Bronchial epithelial cell (primary cell): Measurements from ENCODE around the gene RAD51AP2. TPM values are rescaled to one million over a fixed set of nuclear protein-coding genes. Genes with fewer than 3 reads are reported as not detected.

Experiments used
- DNase-seq: peaks from one replicate; pipeline ENCODE4 v3.0.0-alpha.2; 2010; ENCODE audit warnings: low read depth
- FAIRE-seq: peaks from 2 replicates; lab custom pipeline; 2011; peaks lifted over from hg19 to GRCh38; lab: Jason Lieb, UNC
- H3K27me3 ChIP-seq: 2 replicates; pipeline ENCODE4 v1.5.1; 2011; ENCODE audit warnings: low read length; ENCODE audit not compliant: control insufficient read depth, insufficient read depth
- H3K36me3 ChIP-seq: 2 replicates; pipeline ENCODE4 v1.5.1; 2011; ENCODE audit warnings: low read length; ENCODE audit not compliant: control insufficient read depth, insufficient read depth
- H3K4me3 ChIP-seq: 2 replicates; pipeline ENCODE4 v1.5.1; 2011; ENCODE audit warnings: mild to moderate bottlenecking, low read depth, low read length, control low read depth
- total RNA-seq: library from RNA; depleted of rRNA; stranded (reverse); fragments of >200 nt; gene quantifications from 2 replicates; pipeline ENCODE4 v1.2.1, GENCODE V29; 2014
- TF ChIP-seq, protein P1 (sequence below): IDR thresholded peaks from 2 replicates; pipeline ENCODE4 v1.5.1; 2011; ENCODE audit warnings: mild to moderate bottlenecking, moderate library complexity, low read length, control low read depth, inconsistent platforms; ENCODE audit not compliant: insufficient read depth, severe bottlenecking

RAD51AP2 gene
- total RNA-seq, 1 donor from 2014 or later = not detected

DNA sequence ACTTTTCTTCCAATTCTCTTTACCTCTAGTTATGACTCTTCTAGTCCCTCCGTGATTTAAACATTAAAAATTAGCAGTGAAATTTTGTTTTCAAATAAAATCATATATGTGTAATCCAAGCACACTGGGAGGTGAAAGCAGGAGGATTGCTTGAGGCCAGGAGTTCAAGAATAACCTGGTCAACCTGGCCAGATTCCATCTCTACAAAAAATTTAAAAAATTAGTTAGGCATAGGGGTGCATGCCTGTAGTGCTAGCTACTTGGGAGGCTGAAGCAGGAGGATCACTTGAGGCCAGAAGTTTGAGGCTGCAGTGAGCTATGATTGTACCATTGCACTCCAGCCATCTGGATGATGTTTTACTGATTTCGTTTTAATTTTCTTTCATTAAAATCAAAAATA, 15.3 kb upstream of the RAD51AP2 start:
- TF ChIP-seq, protein P1, sequence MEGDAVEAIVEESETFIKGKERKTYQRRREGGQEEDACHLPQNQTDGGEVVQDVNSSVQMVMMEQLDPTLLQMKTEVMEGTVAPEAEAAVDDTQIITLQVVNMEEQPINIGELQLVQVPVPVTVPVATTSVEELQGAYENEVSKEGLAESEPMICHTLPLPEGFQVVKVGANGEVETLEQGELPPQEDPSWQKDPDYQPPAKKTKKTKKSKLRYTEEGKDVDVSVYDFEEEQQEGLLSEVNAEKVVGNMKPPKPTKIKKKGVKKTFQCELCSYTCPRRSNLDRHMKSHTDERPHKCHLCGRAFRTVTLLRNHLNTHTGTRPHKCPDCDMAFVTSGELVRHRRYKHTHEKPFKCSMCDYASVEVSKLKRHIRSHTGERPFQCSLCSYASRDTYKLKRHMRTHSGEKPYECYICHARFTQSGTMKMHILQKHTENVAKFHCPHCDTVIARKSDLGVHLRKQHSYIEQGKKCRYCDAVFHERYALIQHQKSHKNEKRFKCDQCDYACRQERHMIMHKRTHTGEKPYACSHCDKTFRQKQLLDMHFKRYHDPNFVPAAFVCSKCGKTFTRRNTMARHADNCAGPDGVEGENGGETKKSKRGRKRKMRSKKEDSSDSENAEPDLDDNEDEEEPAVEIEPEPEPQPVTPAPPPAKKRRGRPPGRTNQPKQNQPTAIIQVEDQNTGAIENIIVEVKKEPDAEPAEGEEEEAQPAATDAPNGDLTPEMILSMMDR = no peak
- FAIRE-seq (no peak), DNase-seq (no peak)
- no peaks in the 10 kb centered on the region for H3K36me3 ChIP-seq
- H3K4me3 ChIP-seq = no peak overlapping the region
- no peaks in the 10 kb centered on the region for H3K27me3 ChIP-seq

DNA sequence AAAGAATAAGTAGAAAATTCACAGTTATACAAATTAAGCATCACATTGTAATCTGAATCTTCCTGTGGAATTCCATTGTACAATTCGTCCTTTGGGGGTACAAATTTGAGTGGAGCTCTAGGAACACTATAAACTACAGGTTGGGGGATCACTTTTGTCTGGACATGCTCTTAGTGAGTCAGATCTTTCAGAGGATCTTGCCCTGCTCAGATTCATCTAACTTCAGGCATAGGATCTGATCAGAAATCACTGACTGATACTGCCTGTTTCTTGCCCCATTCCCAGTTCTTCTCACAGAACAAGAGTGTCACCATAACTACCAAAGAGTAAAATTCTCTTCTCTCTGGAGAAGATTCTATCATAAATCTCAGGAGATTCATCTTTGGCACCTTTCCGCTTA, 11.5 kb upstream of the RAD51AP2 start:
- FAIRE-seq (no peak), DNase-seq (peak; percentile 76)
- TF ChIP-seq, protein P1 = no peak
- Histone ChIP-seq H3K36me3 (no peaks in the 10 kb centered on the region), H3K4me3 (no peak overlapping the region), H3K27me3 (no peaks in the 10 kb centered on the region)

DNA sequence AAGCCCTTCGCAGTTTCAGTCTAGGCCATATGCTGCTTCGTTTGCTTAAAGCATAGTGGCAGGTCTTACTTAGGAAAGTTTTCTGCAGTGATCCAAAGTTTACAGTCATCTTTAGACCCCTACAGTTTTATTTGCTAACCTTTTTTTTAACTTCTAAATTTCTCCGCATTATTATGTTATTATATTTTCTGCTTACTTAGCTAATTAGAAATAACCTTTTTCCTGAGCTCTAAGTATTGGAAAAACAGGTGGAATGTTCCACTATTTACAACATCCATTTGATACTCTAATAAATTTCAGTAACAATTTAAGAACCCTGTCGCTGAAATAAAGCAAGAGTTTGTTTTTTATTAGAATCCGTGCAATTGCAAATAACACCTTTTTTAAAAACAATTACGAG, 4.1 kb upstream of the RAD51AP2 start:
- Histone ChIP-seq H3K4me3 (no peak overlapping the region), H3K27me3 (no peaks in the 10 kb centered on the region), H3K36me3 (no peaks in the 10 kb centered on the region)
- FAIRE-seq (no peak), DNase-seq (no peak)
- TF ChIP-seq, protein P1 = no peak

DNA sequence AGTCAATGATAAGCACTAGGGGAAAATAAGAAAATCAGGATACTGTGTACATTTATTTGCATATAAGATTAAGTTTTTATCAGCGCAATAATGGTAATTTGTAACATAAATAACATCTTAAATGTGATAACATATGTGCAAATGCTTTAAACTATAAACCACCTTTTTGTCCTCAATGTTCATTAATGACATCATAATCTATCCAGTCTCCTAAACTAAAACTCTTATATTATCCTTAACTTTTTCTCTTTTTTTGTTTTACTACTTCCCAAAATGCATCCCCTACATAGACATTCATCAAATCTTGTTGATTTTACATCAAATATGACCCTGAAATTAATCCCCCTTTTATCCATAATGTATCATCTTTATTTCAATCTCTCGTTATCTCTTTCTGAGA, 3.4 kb upstream of the RAD51AP2 start:
- no peaks in the 10 kb centered on the region for H3K27me3 ChIP-seq
- DNase-seq = no peak
- no peak overlapping the region for H3K4me3 ChIP-seq
- no peak for FAIRE-seq
- H3K36me3 ChIP-seq = no peaks in the 10 kb centered on the region
- TF ChIP-seq, protein P1 = no peak

DNA sequence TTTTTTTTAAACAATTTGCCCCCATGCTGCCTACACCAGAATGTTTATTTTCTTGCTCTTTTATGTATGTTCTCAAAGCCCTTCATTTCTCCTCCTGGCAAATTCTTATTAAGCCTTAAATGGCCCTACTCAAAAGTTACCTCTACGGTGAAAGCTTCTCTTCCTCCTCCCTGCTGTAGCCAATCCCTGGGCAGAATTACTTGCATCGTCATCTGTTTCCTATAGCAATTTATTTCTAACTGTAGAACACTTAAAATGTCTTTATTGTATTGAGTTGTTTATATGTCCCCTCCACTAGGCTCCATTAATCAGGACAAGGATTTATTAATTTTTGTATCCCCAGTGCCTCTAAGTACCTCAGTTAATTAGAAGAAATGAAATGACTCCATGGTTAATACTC, 2.5 kb upstream of the RAD51AP2 start:
- FAIRE-seq = no peak
- no peak for DNase-seq
- Histone ChIP-seq H3K27me3 (no peaks in the 10 kb centered on the region), H3K36me3 (no peaks in the 10 kb centered on the region), H3K4me3 (no peak overlapping the region)
- TF ChIP-seq, protein P1 = no peak

DNA sequence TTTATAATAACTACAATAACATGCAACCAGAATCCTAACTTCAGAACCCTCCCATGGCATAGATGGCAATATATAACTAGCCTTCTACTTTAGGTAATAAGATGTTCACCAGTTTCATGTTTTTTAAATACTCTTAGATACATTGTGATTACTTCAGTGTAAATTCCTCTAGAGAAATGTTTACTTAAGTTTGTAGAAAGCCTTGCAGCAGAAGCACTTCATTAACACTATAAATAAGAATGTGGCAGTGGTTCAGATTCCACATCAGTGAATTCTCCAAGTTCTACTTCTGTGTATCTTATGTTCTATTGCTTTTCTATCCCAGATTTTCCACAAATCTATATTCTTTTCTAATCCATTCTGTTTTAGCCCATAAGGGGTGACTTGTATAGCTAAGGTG, 1.2 kb upstream of the RAD51AP2 start:
- TF ChIP-seq, protein P1 = no peak

More for the DNA sequence above, 1.2 kb upstream of the RAD51AP2 start:
- H3K4me3 ChIP-seq = no peak overlapping the region
- no peak for DNase-seq
- no peaks in the 10 kb centered on the region for H3K27me3 ChIP-seq
- no peak for FAIRE-seq
- H3K36me3 ChIP-seq = no peaks in the 10 kb centered on the region
